ENCODE data around the gene SSBP3.

Gene SSBP3

GRCh38 chr1:54176621-54177327 lies 229.4 kb downstream of the SSBP3 start:
- DNase-seq (ENCODE audit: low read depth in 2 of 2): no peak

Measured in stimulated activated CD4-positive, alpha-beta T cell treated with anti-CD3 and anti-CD28 coated beads, Interleukin-15, amount 100 ng/mL, for 48 hours (primary cell).